ENCODE results near the gene OTUB2.
A peak's percentile ranks its signal among the peaks of the same experiment; 100 is the strongest.

Gene OTUB2

GRCh38 chr14:94011795-94012194 lies 14.3 kb upstream of the OTUB2 start:
- no peak for TF ChIP-seq CTCF (IDR thresholded peaks at IDR 0.05; ENCODE audit: extremely low read depth, missing control alignments)
- DNase-seq (ENCODE audit: low spot score): peak; percentile 50

- TF ChIP-seq CTCF (IDR thresholded peaks at IDR 0.05; ENCODE audit: extremely low read depth, missing control alignments): no peak
These were observed 11.8 kb upstream of the OTUB2 start for GRCh38 chr14:94014382-94014781.

GRCh38 chr14:94015223-94015622 lies 10.9 kb upstream of the OTUB2 start:
- TF ChIP-seq CTCF (IDR thresholded peaks at IDR 0.05; ENCODE audit: extremely low read depth, missing control alignments): no peak
- no peak for DNase-seq (ENCODE audit: low spot score)

More at GRCh38 chr14:94014382-94014781, 11.8 kb upstream of the OTUB2 start:
- no peak for DNase-seq (ENCODE audit: low spot score)

GRCh38 chr14:94016446-94016976 lies 9.6 kb upstream of the OTUB2 start:
- DNase-seq (ENCODE audit: low spot score): no peak
- TF ChIP-seq CTCF (IDR thresholded peaks at IDR 0.05; ENCODE audit: extremely low read depth, missing control alignments): no peak

- no peak for TF ChIP-seq CTCF (IDR thresholded peaks at IDR 0.05; ENCODE audit: extremely low read depth, missing control alignments)
- DNase-seq (ENCODE audit: low spot score): no peak
These were observed 7.8 kb upstream of the OTUB2 start for GRCh38 chr14:94018308-94018707.

- TF ChIP-seq CTCF (IDR thresholded peaks at IDR 0.05; ENCODE audit: extremely low read depth, missing control alignments): no peak
These were observed 6.8 kb upstream of the OTUB2 start for GRCh38 chr14:94019329-94019728.

GRCh38 chr14:94020267-94020666 lies 5.9 kb upstream of the OTUB2 start:
- TF ChIP-seq CTCF (IDR thresholded peaks at IDR 0.05; ENCODE audit: extremely low read depth, missing control alignments): no peak
- no peak for DNase-seq (ENCODE audit: low spot score)

More at GRCh38 chr14:94019329-94019728, 6.8 kb upstream of the OTUB2 start:
- no peak for DNase-seq (ENCODE audit: low spot score)
